AG10803 (cell line): ENCODE results near the gene EYS.

Experiments
- DNase-seq: peaks from one replicate; pipeline ENCODE4 v3.0.0; 2010; ENCODE audit warnings: low read depth
- H3K4me3 ChIP-seq: 2 replicates; pipeline ENCODE4 v1.5.1; 2011; ENCODE audit warnings: mild to moderate bottlenecking, low read length, control low read depth
- TF ChIP-seq, protein P1 (sequence below): conservative IDR thresholded peaks from 2 replicates; pipeline ENCODE4 v1.5.1; 2011; ENCODE audit warnings: mild to moderate bottlenecking, low read length, control low read depth, inconsistent platforms

EYS gene

DNA sequence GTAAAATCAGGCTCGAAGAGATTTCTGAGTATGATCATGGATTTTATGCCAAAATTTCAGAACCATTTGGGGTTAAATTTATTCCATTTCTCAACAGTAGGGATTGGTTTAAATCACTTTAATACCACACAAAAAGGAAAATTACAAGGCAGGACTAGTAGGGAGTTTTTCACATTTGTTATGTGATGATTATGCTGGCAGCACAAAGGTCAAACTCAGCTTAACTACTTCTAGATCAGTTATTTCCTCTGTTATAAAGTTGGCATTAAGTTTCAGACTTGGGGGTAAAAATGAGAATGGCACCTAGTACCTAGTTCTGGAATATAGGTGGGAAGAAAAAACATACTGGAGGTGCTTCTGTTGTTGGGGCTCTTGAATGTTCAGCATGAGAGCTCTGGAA, 2031.9 kb downstream of the EYS start:
- TF ChIP-seq, protein P1, sequence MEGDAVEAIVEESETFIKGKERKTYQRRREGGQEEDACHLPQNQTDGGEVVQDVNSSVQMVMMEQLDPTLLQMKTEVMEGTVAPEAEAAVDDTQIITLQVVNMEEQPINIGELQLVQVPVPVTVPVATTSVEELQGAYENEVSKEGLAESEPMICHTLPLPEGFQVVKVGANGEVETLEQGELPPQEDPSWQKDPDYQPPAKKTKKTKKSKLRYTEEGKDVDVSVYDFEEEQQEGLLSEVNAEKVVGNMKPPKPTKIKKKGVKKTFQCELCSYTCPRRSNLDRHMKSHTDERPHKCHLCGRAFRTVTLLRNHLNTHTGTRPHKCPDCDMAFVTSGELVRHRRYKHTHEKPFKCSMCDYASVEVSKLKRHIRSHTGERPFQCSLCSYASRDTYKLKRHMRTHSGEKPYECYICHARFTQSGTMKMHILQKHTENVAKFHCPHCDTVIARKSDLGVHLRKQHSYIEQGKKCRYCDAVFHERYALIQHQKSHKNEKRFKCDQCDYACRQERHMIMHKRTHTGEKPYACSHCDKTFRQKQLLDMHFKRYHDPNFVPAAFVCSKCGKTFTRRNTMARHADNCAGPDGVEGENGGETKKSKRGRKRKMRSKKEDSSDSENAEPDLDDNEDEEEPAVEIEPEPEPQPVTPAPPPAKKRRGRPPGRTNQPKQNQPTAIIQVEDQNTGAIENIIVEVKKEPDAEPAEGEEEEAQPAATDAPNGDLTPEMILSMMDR = no peak

DNA sequence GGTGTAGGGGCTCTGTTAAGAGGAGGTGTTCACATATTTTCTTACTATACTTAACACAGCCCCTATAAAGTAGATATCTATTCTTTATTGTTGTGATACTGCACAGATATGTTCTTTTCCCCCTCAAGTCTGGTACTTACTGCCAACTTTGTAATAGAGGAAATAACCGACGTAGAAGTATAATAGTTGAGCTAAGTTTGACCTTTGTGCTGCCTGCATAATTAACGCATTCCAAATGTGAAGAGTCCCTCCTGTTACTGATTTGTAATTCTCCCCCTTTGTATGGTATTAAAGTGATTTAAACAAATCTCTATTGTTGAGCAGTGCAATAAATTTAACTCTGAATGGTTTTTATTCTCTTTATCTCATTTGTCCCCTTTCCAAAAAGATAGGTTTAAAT, 2032.4 kb downstream of the EYS start:
- H3K4me3 ChIP-seq = no peak overlapping the region
- TF ChIP-seq, protein P1 = no peak
- DNase-seq = no peak

More for the DNA sequence above, 2031.9 kb downstream of the EYS start:
- H3K4me3 ChIP-seq = no peak overlapping the region
- DNase-seq = no peak

DNA sequence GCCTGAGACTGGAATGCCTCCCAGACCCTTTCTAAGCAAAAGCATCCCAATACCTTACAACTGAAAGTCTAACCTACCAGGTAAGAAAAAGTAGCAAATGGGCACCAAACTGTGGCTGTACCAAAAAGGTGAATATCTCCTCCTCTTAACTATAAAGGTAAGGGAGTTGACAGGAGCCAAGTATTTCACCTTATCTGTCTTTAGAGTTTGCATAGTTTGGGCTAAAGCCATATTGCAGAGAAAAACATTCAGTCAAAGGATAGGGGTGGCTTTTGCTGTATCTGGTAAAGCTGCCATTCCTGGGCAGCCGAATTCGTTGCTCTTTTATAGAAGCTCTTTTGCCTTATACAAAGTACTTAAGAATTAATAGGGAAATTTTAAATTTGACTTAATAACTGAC, 2033.3 kb downstream of the EYS start:
- H3K4me3 ChIP-seq = no peak overlapping the region
- DNase-seq = no peak
- TF ChIP-seq, protein P1 = no peak

DNA sequence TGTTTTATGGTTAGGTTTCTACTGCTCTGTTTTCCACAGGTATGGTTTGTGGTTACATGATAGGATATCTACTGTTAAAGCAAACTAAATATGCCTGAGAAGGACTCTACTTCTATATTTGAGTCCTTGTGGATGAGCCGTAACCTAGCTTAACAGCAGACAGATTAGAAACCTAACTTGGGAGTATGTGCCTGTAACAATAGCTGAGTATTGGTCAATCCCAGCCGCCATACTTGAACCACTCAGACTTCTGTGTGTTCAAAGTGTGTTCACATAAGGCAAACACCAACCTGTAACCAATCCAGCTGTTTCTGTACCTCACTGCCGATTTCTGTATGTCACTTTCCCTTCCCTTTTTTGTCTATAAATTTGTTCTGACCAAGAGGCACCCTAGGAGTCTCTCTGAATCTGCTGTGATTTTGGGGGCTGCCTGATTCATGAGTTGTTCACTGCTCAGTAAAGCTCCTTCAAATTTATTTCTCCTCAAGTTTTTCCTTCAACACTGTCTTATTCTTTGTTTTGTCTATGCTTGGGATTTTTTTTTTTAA, 2034.4 kb downstream of the EYS start:
- H3K4me3 ChIP-seq = no peak overlapping the region
- DNase-seq = no peak
- TF ChIP-seq, protein P1 = no peak

DNA sequence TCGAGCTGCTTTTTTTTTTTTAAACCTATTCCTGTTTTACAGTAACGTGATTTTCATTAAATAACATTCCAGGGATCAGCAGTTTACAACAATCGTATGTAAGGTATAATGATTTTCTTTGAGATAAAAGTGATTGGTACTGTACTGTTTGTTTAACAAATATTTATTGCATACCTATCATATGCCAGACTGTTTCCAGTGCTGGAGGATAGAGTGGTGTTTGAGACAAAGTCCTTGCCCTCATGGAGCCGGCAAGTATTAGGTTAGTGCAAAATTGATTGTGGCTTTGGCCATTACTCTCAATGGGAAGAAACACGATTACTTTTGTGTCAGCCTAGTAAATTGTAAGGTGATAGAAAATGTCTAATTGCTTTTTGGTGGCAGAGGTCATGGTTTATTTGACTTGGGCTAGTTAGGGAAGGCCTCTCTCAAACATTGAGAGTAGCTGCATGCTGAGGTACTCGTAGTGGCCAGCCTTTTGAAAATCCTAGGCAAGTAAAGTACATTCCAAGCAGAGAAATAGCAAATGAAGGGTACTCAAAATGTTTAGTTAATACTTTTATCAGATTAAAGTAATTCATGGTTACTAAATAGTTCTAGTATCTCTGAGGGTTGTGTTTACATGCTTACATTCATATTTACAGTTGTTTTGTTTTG, 2035.8 kb downstream of the EYS start:
- H3K4me3 ChIP-seq = no peak overlapping the region
- no peak for DNase-seq
- TF ChIP-seq, protein P1 = no peak
